Measurements from ENCODE around the gene ZNF436. TPM values are rescaled to one million over a fixed set of nuclear protein-coding genes. Genes with fewer than 3 reads are reported as not detected.
A peak's percentile ranks its signal among the peaks of the same experiment; 100 is the strongest.
"Not testable (repeated sequence)": the region's sequence is repeated elsewhere in the genome, so short reads cannot be mapped to it uniquely, and the experiment has no call there.

ZNF436 gene
- total RNA-seq, 2 donors from 2014 or later, result 8.9 to 10.3 TPM

DNA sequence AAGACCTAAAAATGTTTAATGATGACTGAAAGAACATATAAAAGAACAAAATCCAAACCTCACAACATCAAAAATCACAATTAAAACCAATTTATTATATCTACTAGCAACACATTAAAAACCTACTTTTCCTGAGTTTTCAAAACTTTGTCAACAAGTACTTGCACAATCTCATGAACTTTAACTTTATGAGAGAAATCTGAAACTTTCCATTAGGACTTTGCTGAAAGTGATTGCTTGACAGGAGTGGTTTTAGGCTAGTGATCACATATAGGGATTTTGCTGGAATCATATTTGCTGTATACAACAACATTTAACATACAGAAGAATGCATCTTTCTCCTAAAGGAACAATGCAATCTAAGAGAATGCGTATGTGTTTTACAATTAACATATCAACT, 38.8 kb downstream of the ZNF436 start:
- Mint-ChIP-seq H3K4me1 (no peaks in the 10 kb centered on the region), H3K27ac (no peak overlapping the region), H3K27me3 (ENCODE audit: insufficient read depth) (no peaks in the 10 kb centered on the region), H3K9me3 (no peaks in the 10 kb centered on the region), H3K4me3 (no peak overlapping the region), H3K36me3 (ENCODE audit: low read depth) (peaks cover 81% of the 10 kb centered on the region)
- Histone ChIP-seq H3K27ac (ENCODE audit: low read depth, low read length) (no peak overlapping the region), H3K36me3 (ENCODE audit: control insufficient read depth, insufficient read depth, low read length) (peaks cover 91% of the 10 kb centered on the region), H3K4me3 (ENCODE audit: low read length) (no peak overlapping the region), H3K9me3 (ENCODE audit: control insufficient read depth, low read length) (no peaks in the 10 kb centered on the region), H3K27me3 (ENCODE audit: control insufficient read depth, insufficient read depth, low read length, poor library complexity, severe bottlenecking) (no peaks in the 10 kb centered on the region), H3K4me1 (ENCODE audit: control insufficient read depth, insufficient read depth, low read length) (no peaks in the 10 kb centered on the region), H3K9ac (ENCODE audit: extremely low read depth, low read length, poor library complexity, severe bottlenecking) (no peak overlapping the region)
- no peak for DNase-seq
- 100% methylated on average over 1 of the region's 1 CpG; no CpG with 5 or more reads in 1 of the 2 experiments for WGBS, 2 experiments (ENCODE audit: insufficient coverage in 1 of 2, insufficient read length in 1 of 2)
- TF ChIP-seq, protein P1, sequence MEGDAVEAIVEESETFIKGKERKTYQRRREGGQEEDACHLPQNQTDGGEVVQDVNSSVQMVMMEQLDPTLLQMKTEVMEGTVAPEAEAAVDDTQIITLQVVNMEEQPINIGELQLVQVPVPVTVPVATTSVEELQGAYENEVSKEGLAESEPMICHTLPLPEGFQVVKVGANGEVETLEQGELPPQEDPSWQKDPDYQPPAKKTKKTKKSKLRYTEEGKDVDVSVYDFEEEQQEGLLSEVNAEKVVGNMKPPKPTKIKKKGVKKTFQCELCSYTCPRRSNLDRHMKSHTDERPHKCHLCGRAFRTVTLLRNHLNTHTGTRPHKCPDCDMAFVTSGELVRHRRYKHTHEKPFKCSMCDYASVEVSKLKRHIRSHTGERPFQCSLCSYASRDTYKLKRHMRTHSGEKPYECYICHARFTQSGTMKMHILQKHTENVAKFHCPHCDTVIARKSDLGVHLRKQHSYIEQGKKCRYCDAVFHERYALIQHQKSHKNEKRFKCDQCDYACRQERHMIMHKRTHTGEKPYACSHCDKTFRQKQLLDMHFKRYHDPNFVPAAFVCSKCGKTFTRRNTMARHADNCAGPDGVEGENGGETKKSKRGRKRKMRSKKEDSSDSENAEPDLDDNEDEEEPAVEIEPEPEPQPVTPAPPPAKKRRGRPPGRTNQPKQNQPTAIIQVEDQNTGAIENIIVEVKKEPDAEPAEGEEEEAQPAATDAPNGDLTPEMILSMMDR (conservative IDR thresholded peaks at IDR 0.05), result no peak

DNA sequence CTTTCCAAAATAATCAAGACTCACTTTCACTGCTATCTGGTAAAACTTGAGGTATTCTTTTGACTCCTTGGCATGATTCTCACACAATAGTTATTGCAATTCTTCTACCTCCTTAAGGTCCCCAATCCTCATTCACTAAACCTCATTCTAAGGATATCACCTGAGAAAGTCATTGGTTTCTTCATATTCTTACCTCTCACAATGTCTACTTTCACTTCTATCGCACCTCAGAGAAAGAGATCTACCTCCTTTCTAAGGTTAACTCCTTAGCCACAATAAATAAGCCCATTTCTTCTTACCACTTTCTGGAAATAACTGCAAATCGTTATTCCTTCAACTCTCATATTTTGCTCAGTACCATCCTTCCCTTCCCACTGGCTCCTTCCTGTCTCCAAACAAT, 44.2 kb downstream of the ZNF436 start:
- 94 to 100% methylated on average over 1 to 2 of the region's 2 CpGs for WGBS, 2 experiments (ENCODE audit: insufficient coverage in 1 of 2, insufficient read length in 1 of 2)
- Histone ChIP-seq H3K36me3 (ENCODE audit: control insufficient read depth, insufficient read depth, low read length) (peaks cover 90% of the 10 kb centered on the region), H3K27ac (ENCODE audit: low read depth, low read length) (no peak overlapping the region), H3K9ac (ENCODE audit: extremely low read depth, low read length, poor library complexity, severe bottlenecking) (no peak overlapping the region), H3K4me1 (ENCODE audit: control insufficient read depth, insufficient read depth, low read length) (no peaks in the 10 kb centered on the region), H3K27me3 (ENCODE audit: control insufficient read depth, insufficient read depth, low read length, poor library complexity, severe bottlenecking) (no peaks in the 10 kb centered on the region), H3K9me3 (ENCODE audit: control insufficient read depth, low read length) (no peaks in the 10 kb centered on the region), H3K4me3 (ENCODE audit: low read length) (no peak overlapping the region)
- Mint-ChIP-seq H3K36me3 (ENCODE audit: low read depth) (peaks cover 71% of the 10 kb centered on the region), H3K27ac (no peak overlapping the region), H3K4me1 (no peaks in the 10 kb centered on the region), H3K9me3 (no peaks in the 10 kb centered on the region), H3K4me3 (no peak overlapping the region), H3K27me3 (ENCODE audit: insufficient read depth) (no peaks in the 10 kb centered on the region)
- TF ChIP-seq, protein P1 (conservative IDR thresholded peaks at IDR 0.05), result no peak
- no peak for DNase-seq

DNA sequence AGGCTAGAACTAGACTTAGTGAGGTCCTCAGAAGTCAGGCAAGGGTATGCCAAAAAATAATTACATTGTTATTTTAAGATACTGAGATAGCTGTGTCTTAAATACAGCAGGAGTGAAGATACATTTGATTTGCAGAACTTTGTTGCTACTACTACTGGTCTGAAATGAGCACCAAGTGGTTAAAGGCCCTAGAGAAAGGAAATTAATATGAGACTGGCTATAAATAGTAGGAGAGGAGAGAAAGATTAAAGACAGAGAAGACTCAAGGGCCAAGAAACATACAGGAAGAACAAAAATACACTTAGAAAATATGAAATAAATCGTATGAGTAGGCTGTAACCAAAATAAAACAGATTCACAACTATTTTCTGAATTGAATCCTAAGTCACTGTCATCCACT, 46.9 kb downstream of the ZNF436 start:
- Mint-ChIP-seq H3K9me3 (no peaks in the 10 kb centered on the region), H3K4me3 (no peak overlapping the region), H3K27me3 (ENCODE audit: insufficient read depth) (no peaks in the 10 kb centered on the region), H3K27ac (no peak overlapping the region), H3K4me1 (no peaks in the 10 kb centered on the region), H3K36me3 (ENCODE audit: low read depth) (peaks cover 70% of the 10 kb centered on the region)
- peaks cover 90% of the 10 kb centered on the region for H3K36me3 ChIP-seq (ENCODE audit: control insufficient read depth, insufficient read depth, low read length)
- no peaks in the 10 kb centered on the region for H3K27me3 ChIP-seq (ENCODE audit: control insufficient read depth, insufficient read depth, low read length, poor library complexity, severe bottlenecking)
- 100% methylated on average over 1 of the region's 1 CpG for WGBS, 2 experiments (ENCODE audit: insufficient coverage in 1 of 2, insufficient read length in 1 of 2)
- no peaks in the 10 kb centered on the region for H3K4me1 ChIP-seq (ENCODE audit: control insufficient read depth, insufficient read depth, low read length)
- H3K9me3 ChIP-seq (ENCODE audit: control insufficient read depth, low read length), result no peaks in the 10 kb centered on the region
- H3K9ac ChIP-seq (ENCODE audit: extremely low read depth, low read length, poor library complexity, severe bottlenecking), result no peak overlapping the region
- no peak for DNase-seq
- H3K27ac ChIP-seq (ENCODE audit: low read depth, low read length), result no peak overlapping the region
- TF ChIP-seq, protein P1 (conservative IDR thresholded peaks at IDR 0.05), result no peak
- no peak overlapping the region for H3K4me3 ChIP-seq (ENCODE audit: low read length)

DNA sequence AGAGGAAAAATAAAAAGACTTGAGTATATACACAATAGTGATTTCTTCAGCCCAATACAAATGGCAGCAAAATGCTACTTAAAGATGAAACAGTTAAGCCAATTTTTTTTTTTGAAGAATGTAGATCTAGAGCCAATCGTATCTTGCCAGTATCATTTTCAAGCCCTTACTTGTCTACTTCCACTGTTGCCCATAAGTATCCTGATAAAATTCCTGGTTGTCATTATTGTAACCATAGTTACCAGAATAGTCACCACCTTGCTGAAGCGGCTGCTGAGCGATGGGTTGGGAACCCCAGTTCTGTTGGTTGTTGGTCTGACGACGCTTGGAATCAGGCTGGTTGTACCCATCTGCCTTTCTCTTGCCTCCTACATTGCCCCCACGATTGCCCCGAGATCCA, 59.4 kb downstream of the ZNF436 start:
- not testable (repeated sequence) for DNase-seq; H3K4me3 ChIP-seq (ENCODE audit: low read length); H3K9me3 ChIP-seq (ENCODE audit: control insufficient read depth, low read length); H3K4me1 ChIP-seq (ENCODE audit: control insufficient read depth, insufficient read depth, low read length); H3K4me1 Mint-ChIP-seq; H3K27me3 Mint-ChIP-seq (ENCODE audit: insufficient read depth); H3K27ac ChIP-seq (ENCODE audit: low read depth, low read length); H3K4me3 Mint-ChIP-seq; H3K9ac ChIP-seq (ENCODE audit: extremely low read depth, low read length, poor library complexity, severe bottlenecking); H3K9me3 Mint-ChIP-seq; H3K27me3 ChIP-seq (ENCODE audit: control insufficient read depth, insufficient read depth, low read length, poor library complexity, severe bottlenecking)
- 95 to 96% methylated on average over 7 of the region's 7 CpGs for WGBS, 2 experiments (ENCODE audit: insufficient coverage in 1 of 2, insufficient read length in 1 of 2)
- H3K36me3 ChIP-seq (ENCODE audit: control insufficient read depth, insufficient read depth, low read length), result peaks cover 91% of the 10 kb centered on the region
- Mint-ChIP-seq H3K36me3 (ENCODE audit: low read depth) (peaks cover 62% of the 10 kb centered on the region), H3K27ac (peak overlapping the region; percentile 30)
